ENCODE results near the gene TPCN2. TPM values are rescaled to one million over a fixed set of nuclear protein-coding genes. Genes with fewer than 3 reads are reported as not detected.
A peak's percentile ranks its signal among the peaks of the same experiment; 100 is the strongest.

TPCN2 gene
- total RNA-seq, 2 experiments from 2014 or later: 16.0 to 17.0 TPM

- ChIA-PET CTCF (no interaction called here), POLR2A (interaction anchor here (1.4 kb wide), 1 partner anchor 30 kb away, joined by 3 read pairs; the partner anchor contains the start of gene TPCN2)
- no peak for TF ChIP-seq CTCF (IDR thresholded peaks at IDR 0.05)
- H3K27ac Mint-ChIP-seq: no peak overlapping the region
- intact Hi-C loops (cut with micrococcal nuclease): no loop called here
- no peaks in the 10 kb centered on the region for H3K27me3 Mint-ChIP-seq
- H3K9me3 Mint-ChIP-seq: no peaks in the 10 kb centered on the region
- ATAC-seq (no peak), DNase-seq (no peak)
- H3K36me3 Mint-ChIP-seq (ENCODE audit: low read depth): peaks cover 11% of the 10 kb centered on the region
- H3K4me1 Mint-ChIP-seq (ENCODE audit: low read depth): peaks cover 14% of the 10 kb centered on the region
- no peak overlapping the region for H3K4me3 Mint-ChIP-seq
Observed at GRCh38 chr11:69078508-69078907, 29.8 kb downstream of the TPCN2 start.

GRCh38 chr11:69078930-69079605 is 30.3 kb downstream of the TPCN2 start:
- Mint-ChIP-seq H3K9me3 (no peaks in the 10 kb centered on the region), H3K4me3 (no peak overlapping the region), H3K27me3 (no peaks in the 10 kb centered on the region), H3K27ac (no peak overlapping the region), H3K4me1 (ENCODE audit: low read depth) (peaks cover 14% of the 10 kb centered on the region), H3K36me3 (ENCODE audit: low read depth) (peaks cover 11% of the 10 kb centered on the region)
- no peak for ATAC-seq
- intact Hi-C loops (cut with micrococcal nuclease): no loop called here
- no peak for DNase-seq
- ChIA-PET POLR2A (interaction anchor here (0.5 to 1.4 kb wide), 2 partner anchors 30 to 241 kb away, joined by 3 read pairs; partner anchors contain the start of gene TPCN2), CTCF (no interaction called here)
- TF ChIP-seq CTCF (IDR thresholded peaks at IDR 0.05): no peak

GRCh38 chr11:69079661-69080256 is 31.0 kb downstream of the TPCN2 start:
- intact Hi-C loops (cut with micrococcal nuclease): no loop called here
- H3K27ac Mint-ChIP-seq: no peak overlapping the region
- ATAC-seq (no peak), DNase-seq (no peak)
- no peaks in the 10 kb centered on the region for H3K27me3 Mint-ChIP-seq
- no peak overlapping the region for H3K4me3 Mint-ChIP-seq
- no peak for TF ChIP-seq CTCF (IDR thresholded peaks at IDR 0.05)
- POLR2A ChIA-PET: interaction anchor here (0.5 to 1.4 kb wide), 2 partner anchors 31 to 242 kb away, joined by 3 read pairs; partner anchors contain the start of gene TPCN2
- peaks cover 14% of the 10 kb centered on the region for H3K4me1 Mint-ChIP-seq (ENCODE audit: low read depth)
- CTCF ChIA-PET: no interaction called here
- H3K36me3 Mint-ChIP-seq (ENCODE audit: low read depth): peaks cover 11% of the 10 kb centered on the region
- H3K9me3 Mint-ChIP-seq: no peaks in the 10 kb centered on the region

- no peaks in the 10 kb centered on the region for H3K9me3 Mint-ChIP-seq
- peaks cover 14% of the 10 kb centered on the region for H3K4me1 Mint-ChIP-seq (ENCODE audit: low read depth)
- H3K27me3 Mint-ChIP-seq: no peaks in the 10 kb centered on the region
- no peak for TF ChIP-seq CTCF (IDR thresholded peaks at IDR 0.05)
- intact Hi-C loops (cut with micrococcal nuclease): no loop called here
- H3K27ac Mint-ChIP-seq: peak overlapping the region; percentile 76
- peak; percentile 26 for DNase-seq
- ChIA-PET CTCF (no interaction called here), POLR2A (no interaction called here)
- H3K4me3 Mint-ChIP-seq: no peak overlapping the region
- peaks cover 11% of the 10 kb centered on the region for H3K36me3 Mint-ChIP-seq (ENCODE audit: low read depth)
- peak; percentile 72 for ATAC-seq
Observed at GRCh38 chr11:69080257-69080995, 31.7 kb downstream of the TPCN2 start.

- Mint-ChIP-seq H3K4me1 (ENCODE audit: low read depth) (peaks cover 14% of the 10 kb centered on the region), H3K27ac (no peak overlapping the region), H3K27me3 (no peaks in the 10 kb centered on the region), H3K36me3 (ENCODE audit: low read depth) (peaks cover 11% of the 10 kb centered on the region), H3K4me3 (no peak overlapping the region), H3K9me3 (no peaks in the 10 kb centered on the region)
- CTCF ChIA-PET: no interaction called here
- ATAC-seq (no peak), DNase-seq (no peak)
- intact Hi-C loops (cut with micrococcal nuclease): no loop called here
- POLR2A ChIA-PET: interaction anchor here (0.6 kb wide), 1 partner anchor 178 kb away, joined by 3 read pairs; no protein-coding TSS in a partner anchor
- TF ChIP-seq CTCF (IDR thresholded peaks at IDR 0.05): no peak
Observed at GRCh38 chr11:69081180-69081579, 32.4 kb downstream of the TPCN2 start.
